HL-60 (cell line): ENCODE results near the gene URB1.

ENCODE experiments used
- DNase-seq, 2 experiments: peaks; one replicate each; pipeline ENCODE4 v3.0.0-alpha.2; 2010 to 2020; ENCODE audit warnings: low read depth in 1 of 2, low spot score in 1 of 2
- H3K27ac ChIP-seq: fragments of 250-450 bp; sonication (Bioruptor Pico); replicated peaks from 2 replicates; pipeline ENCODE4 v1.5.1; 2020; ENCODE audit warnings: mild to moderate bottlenecking, moderate library complexity
- H3K27me3 ChIP-seq: fragments of 250-450 bp; sonication (Bioruptor Pico); 2 replicates; pipeline ENCODE4 v1.5.1; 2021; ENCODE audit warnings: mild to moderate bottlenecking, moderate library complexity; ENCODE audit not compliant: insufficient read depth, poor library complexity, severe bottlenecking
- H3K4me3 ChIP-seq: replicated peaks from 2 replicates; pipeline ENCODE4 v1.5.1; 2011; ENCODE audit warnings: mild to moderate bottlenecking, control low read depth, low read length; ENCODE audit not compliant: insufficient read depth
- CTCF ChIP-seq: IDR thresholded peaks from one replicate; pipeline ENCODE4 v1.5.1; 2011; ENCODE audit warnings: low read length, control low read depth, inconsistent platforms; ENCODE audit not compliant: insufficient read depth
- GABPA ChIP-seq: IDR thresholded peaks from 2 replicates; pipeline ENCODE4 v1.6.1; 2012; ENCODE audit warnings: low read depth
- POLR2AphosphoS5 ChIP-seq: IDR thresholded peaks from 2 replicates; pipeline ENCODE4 v1.6.1; 2012; ENCODE audit warnings: low read depth
- REST ChIP-seq: IDR thresholded peaks from 2 replicates; pipeline ENCODE4 v1.6.1; 2012; ENCODE audit warnings: low read depth; ENCODE audit not compliant: insufficient replicate concordance
- SPI1 ChIP-seq: IDR thresholded peaks from 2 replicates; pipeline ENCODE4 v1.6.1; 2012; ENCODE audit warnings: low read depth, mild to moderate bottlenecking, borderline replicate concordance

The URB1 gene

GRCh38 chr21:32347977-32348376 lies 44.8 kb downstream of the URB1 start:
- no peak overlapping the region for H3K4me3 ChIP-seq
- H3K27ac ChIP-seq = no peak overlapping the region
- no peak for TF ChIP-seq SPI1
- TF ChIP-seq CTCF = no peak
- no peak for TF ChIP-seq REST
- no peak for TF ChIP-seq POLR2AphosphoS5
- no peak for TF ChIP-seq GABPA
- H3K27me3 ChIP-seq = no peaks in the 10 kb centered on the region
- DNase-seq = no peak

- DNase-seq = no peak
- Histone ChIP-seq H3K27me3 (no peaks in the 10 kb centered on the region), H3K27ac (no peak overlapping the region), H3K4me3 (no peak overlapping the region)
- TF ChIP-seq POLR2AphosphoS5 (no peak), REST (no peak), CTCF (no peak), GABPA (no peak), SPI1 (no peak)
Observed at GRCh38 chr21:32347351-32347750, 45.5 kb downstream of the URB1 start.

GRCh38 chr21:32346951-32347350 lies 45.9 kb downstream of the URB1 start:
- TF ChIP-seq GABPA (no peak), SPI1 (no peak), POLR2AphosphoS5 (no peak), CTCF (no peak), REST (no peak)
- no peak overlapping the region for H3K27ac ChIP-seq
- no peak for DNase-seq
- H3K4me3 ChIP-seq = no peak overlapping the region
- H3K27me3 ChIP-seq = no peaks in the 10 kb centered on the region
